Astrocyte (in vitro differentiated cells and primary cell): ENCODE results near the gene ZFHX3. TPM values are rescaled to one million over a fixed set of nuclear protein-coding genes. Genes with fewer than 3 reads are reported as not detected.
"Not testable (repeated sequence)": the region's sequence is repeated elsewhere in the genome, so short reads cannot be mapped to it uniquely, and the experiment has no call there.

ENCODE experiments used
- DNase-seq: peaks from one replicate; pipeline ENCODE4 v3.0.0-alpha.2; 2010; ENCODE audit warnings: low read depth
- FAIRE-seq: peaks from 2 replicates; lab custom pipeline; 2011; peaks lifted over from hg19 to GRCh38; lab: Jason Lieb, UNC
- H2AFZ ChIP-seq: 2 replicates; pipeline ENCODE4 v1.6.0; 2012; ENCODE audit warnings: low read depth, low read length, inconsistent platforms
- H3K27ac ChIP-seq: 2 replicates; pipeline ENCODE4 v1.5.1; 2011; ENCODE audit warnings: low read depth, low read length, inconsistent platforms
- H3K27me3 ChIP-seq: 2 replicates; pipeline ENCODE4 v1.6.0; 2011; ENCODE audit warnings: low read length, inconsistent platforms; ENCODE audit not compliant: insufficient read depth
- H3K36me3 ChIP-seq: 2 replicates; pipeline ENCODE4 v1.5.1; 2011; ENCODE audit warnings: low read length, inconsistent platforms; ENCODE audit not compliant: insufficient read depth
- H3K4me1 ChIP-seq: 2 replicates; pipeline ENCODE4 v1.5.1; 2011; ENCODE audit warnings: low read length, inconsistent platforms; ENCODE audit not compliant: insufficient read depth
- H3K4me2 ChIP-seq: 2 replicates; pipeline ENCODE4 v1.6.0; 2012; ENCODE audit warnings: low read length, inconsistent platforms
- H3K4me3 ChIP-seq: 2 replicates; pipeline ENCODE4 v1.5.1; 2011; ENCODE audit warnings: low read depth, mild to moderate bottlenecking, low read length, inconsistent platforms; ENCODE audit not compliant: insufficient read depth
- H3K79me2 ChIP-seq: 2 replicates; pipeline ENCODE4 v1.6.0; 2012; ENCODE audit warnings: mild to moderate bottlenecking, low read length, inconsistent platforms; ENCODE audit not compliant: insufficient read depth
- H3K9ac ChIP-seq: 2 replicates; pipeline ENCODE4 v1.6.0; 2012; ENCODE audit warnings: mild to moderate bottlenecking, low read length, inconsistent platforms
- H3K9me3 ChIP-seq: 2 replicates; pipeline ENCODE4 v1.5.1; 2012; ENCODE audit warnings: low read depth, mild to moderate bottlenecking, low read length, inconsistent platforms; ENCODE audit not compliant: insufficient read depth
- H4K20me1 ChIP-seq: 2 replicates; pipeline ENCODE4 v1.6.0; 2012; ENCODE audit warnings: low read length, inconsistent platforms; ENCODE audit not compliant: insufficient read depth
- H3K27ac Mint-ChIP-seq: one replicate; pipeline ENCODE4 v1.8.0; 2021; ENCODE audit warnings: mild to moderate bottlenecking, mixed read lengths; ENCODE audit not compliant: unreplicated experiment
- H3K27me3 Mint-ChIP-seq: one replicate; pipeline ENCODE4 v1.8.0; 2021; ENCODE audit warnings: low read depth, mixed read lengths; ENCODE audit not compliant: unreplicated experiment
- H3K36me3 Mint-ChIP-seq: one replicate; pipeline ENCODE4 v1.8.0; 2021; ENCODE audit warnings: low read depth, mixed read lengths; ENCODE audit not compliant: unreplicated experiment
- H3K4me1 Mint-ChIP-seq: one replicate; pipeline ENCODE4 v1.8.0; 2021; ENCODE audit warnings: low read depth, mixed read lengths; ENCODE audit not compliant: unreplicated experiment
- H3K4me3 Mint-ChIP-seq: one replicate; pipeline ENCODE4 v1.8.0; 2021; ENCODE audit warnings: mild to moderate bottlenecking, moderate library complexity, mixed read lengths; ENCODE audit not compliant: unreplicated experiment
- H3K9me3 Mint-ChIP-seq: one replicate; pipeline ENCODE4 v1.8.0; 2021; ENCODE audit warnings: mild to moderate bottlenecking, mixed read lengths; ENCODE audit not compliant: unreplicated experiment
- EZH2 ChIP-seq: IDR thresholded peaks from 2 replicates; pipeline ENCODE4 v1.6.1; 2012; ENCODE audit warnings: mild to moderate bottlenecking, low read length, inconsistent platforms; ENCODE audit not compliant: insufficient read depth
- total RNA-seq: library from RNA; stranded (reverse); gene quantifications from 2 replicates; pipeline ENCODE4 v1.2.1, GENCODE V29; 2021
- TF ChIP-seq, protein P1 (sequence below): IDR thresholded peaks from 2 replicates; pipeline ENCODE4 v1.5.1; 2011; ENCODE audit warnings: low read depth, mild to moderate bottlenecking, inconsistent platforms, low read length, moderate library complexity; ENCODE audit not compliant: insufficient read depth

Gene ZFHX3
- total RNA-seq, 1 donor from 2014 or later: 19.7 TPM

- TF ChIP-seq EZH2: no peak
- TF ChIP-seq, protein P1, sequence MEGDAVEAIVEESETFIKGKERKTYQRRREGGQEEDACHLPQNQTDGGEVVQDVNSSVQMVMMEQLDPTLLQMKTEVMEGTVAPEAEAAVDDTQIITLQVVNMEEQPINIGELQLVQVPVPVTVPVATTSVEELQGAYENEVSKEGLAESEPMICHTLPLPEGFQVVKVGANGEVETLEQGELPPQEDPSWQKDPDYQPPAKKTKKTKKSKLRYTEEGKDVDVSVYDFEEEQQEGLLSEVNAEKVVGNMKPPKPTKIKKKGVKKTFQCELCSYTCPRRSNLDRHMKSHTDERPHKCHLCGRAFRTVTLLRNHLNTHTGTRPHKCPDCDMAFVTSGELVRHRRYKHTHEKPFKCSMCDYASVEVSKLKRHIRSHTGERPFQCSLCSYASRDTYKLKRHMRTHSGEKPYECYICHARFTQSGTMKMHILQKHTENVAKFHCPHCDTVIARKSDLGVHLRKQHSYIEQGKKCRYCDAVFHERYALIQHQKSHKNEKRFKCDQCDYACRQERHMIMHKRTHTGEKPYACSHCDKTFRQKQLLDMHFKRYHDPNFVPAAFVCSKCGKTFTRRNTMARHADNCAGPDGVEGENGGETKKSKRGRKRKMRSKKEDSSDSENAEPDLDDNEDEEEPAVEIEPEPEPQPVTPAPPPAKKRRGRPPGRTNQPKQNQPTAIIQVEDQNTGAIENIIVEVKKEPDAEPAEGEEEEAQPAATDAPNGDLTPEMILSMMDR: no peak
- DNase-seq (no peak), FAIRE-seq (no peak)
- Histone ChIP-seq H3K27me3 (no peaks in the 10 kb centered on the region), H3K4me1 (peaks cover 6% of the 10 kb centered on the region), H3K4me3 (no peak overlapping the region), H3K36me3 (no peaks in the 10 kb centered on the region), H3K9me3 (no peaks in the 10 kb centered on the region), H2AFZ (no peak overlapping the region), H3K4me2 (no peak overlapping the region), H3K9ac (no peak overlapping the region), H3K79me2 (no peaks in the 10 kb centered on the region), H4K20me1 (no peaks in the 10 kb centered on the region), H3K27ac (no peak overlapping the region)
- Mint-ChIP-seq H3K4me1 (no peaks in the 10 kb centered on the region), H3K27ac (no peak overlapping the region), H3K27me3 (peaks cover 2% of the 10 kb centered on the region), H3K4me3 (no peak overlapping the region), H3K36me3 (no peaks in the 10 kb centered on the region), H3K9me3 (peaks cover 6% of the 10 kb centered on the region)
Observed at GRCh38 chr16:73089420-73089819, 41.5 kb upstream of the ZFHX3 start.

DNA sequence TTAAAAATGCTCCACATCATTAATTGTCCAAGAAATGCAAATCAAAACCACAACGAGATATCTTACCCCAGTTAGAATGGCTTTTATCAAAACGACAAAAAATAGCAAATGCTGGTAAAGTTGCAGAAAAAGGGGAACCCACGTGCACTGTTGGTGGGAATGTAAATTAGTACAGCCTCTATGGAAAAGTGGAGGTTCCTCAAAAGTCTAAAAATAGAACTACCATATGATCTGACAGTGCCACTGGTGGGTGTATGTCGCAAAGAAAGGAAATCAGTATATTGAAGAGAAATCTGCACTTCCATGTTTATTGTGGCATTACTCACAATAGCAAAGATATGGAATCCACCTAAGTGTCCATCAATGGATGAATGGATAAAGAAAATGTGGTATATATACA, 38.2 kb upstream of the ZFHX3 start:
- no peak overlapping the region for H3K4me3 Mint-ChIP-seq
- Histone ChIP-seq H3K9ac (no peak overlapping the region), H4K20me1 (no peaks in the 10 kb centered on the region), H3K4me2 (no peak overlapping the region), H3K9me3 (no peaks in the 10 kb centered on the region), H3K4me3 (no peak overlapping the region), H3K79me2 (no peaks in the 10 kb centered on the region), H3K36me3 (no peaks in the 10 kb centered on the region), H3K27me3 (no peaks in the 10 kb centered on the region), H3K27ac (no peak overlapping the region), H2AFZ (no peak overlapping the region), H3K4me1 (no peaks in the 10 kb centered on the region)
- no peaks in the 10 kb centered on the region for H3K36me3 Mint-ChIP-seq
- peaks cover 6% of the 10 kb centered on the region for H3K9me3 Mint-ChIP-seq
- no peak for DNase-seq
- TF ChIP-seq, protein P1: no peak
- TF ChIP-seq EZH2: no peak
- no peak overlapping the region for H3K27ac Mint-ChIP-seq
- no peaks in the 10 kb centered on the region for H3K4me1 Mint-ChIP-seq
- FAIRE-seq: no peak
- peaks cover 2% of the 10 kb centered on the region for H3K27me3 Mint-ChIP-seq

DNA sequence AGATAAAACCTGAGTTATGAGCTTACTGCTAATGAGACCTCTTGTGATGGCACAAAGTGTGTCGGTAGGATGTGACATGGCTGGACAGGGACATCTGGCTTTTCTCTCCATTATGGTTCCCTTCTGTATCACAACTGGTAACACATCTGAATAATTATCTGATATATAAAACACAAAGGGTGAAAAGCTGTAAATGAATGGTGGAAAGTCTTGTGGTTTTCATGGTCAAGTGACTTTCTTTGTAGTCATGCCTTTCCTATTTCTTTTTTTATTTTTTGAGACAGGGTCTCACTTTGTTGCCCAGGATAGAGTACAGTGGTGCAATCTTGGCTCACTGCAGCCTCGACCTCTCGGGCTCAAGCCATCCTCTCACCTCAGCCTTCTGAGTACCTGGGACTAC, 35.3 kb upstream of the ZFHX3 start:
- Histone ChIP-seq H4K20me1 (no peaks in the 10 kb centered on the region), H3K9me3 (no peaks in the 10 kb centered on the region), H3K36me3 (no peaks in the 10 kb centered on the region), H3K27me3 (no peaks in the 10 kb centered on the region), H3K4me1 (no peaks in the 10 kb centered on the region), H3K4me3 (no peak overlapping the region), H3K4me2 (no peak overlapping the region), H2AFZ (no peak overlapping the region), H3K9ac (no peak overlapping the region), H3K27ac (no peak overlapping the region), H3K79me2 (no peaks in the 10 kb centered on the region)
- FAIRE-seq (no peak), DNase-seq (no peak)
- peaks cover 4% of the 10 kb centered on the region for H3K9me3 Mint-ChIP-seq
- H3K4me1 Mint-ChIP-seq: no peaks in the 10 kb centered on the region
- H3K36me3 Mint-ChIP-seq: no peaks in the 10 kb centered on the region
- TF ChIP-seq, protein P1: no peak
- TF ChIP-seq EZH2: no peak
- no peak overlapping the region for H3K4me3 Mint-ChIP-seq
- H3K27ac Mint-ChIP-seq: no peak overlapping the region
- H3K27me3 Mint-ChIP-seq: peaks cover 11% of the 10 kb centered on the region

GRCh38 chr16:73082634-73083051, 34.7 kb upstream of the ZFHX3 start:
- not testable (repeated sequence) for H3K79me2 ChIP-seq, H3K4me3 ChIP-seq, H3K4me2 ChIP-seq, H3K9ac ChIP-seq, H3K4me1 Mint-ChIP-seq, FAIRE-seq, H3K36me3 Mint-ChIP-seq, H3K9me3 ChIP-seq, H2AFZ ChIP-seq, H3K36me3 ChIP-seq, H3K9me3 Mint-ChIP-seq, H3K4me3 Mint-ChIP-seq, H4K20me1 ChIP-seq, H3K27me3 ChIP-seq, H3K4me1 ChIP-seq
- Mint-ChIP-seq H3K27me3 (peaks cover 14% of the 10 kb centered on the region), H3K27ac (peak overlapping the region; percentile 84)
- peak overlapping the region; percentile 22 for H3K27ac ChIP-seq
- DNase-seq: peak; percentile 90
